Memory B cell (primary cell): Measurements from ENCODE around the gene SGMS1.
"Not testable (repeated sequence)": the region's sequence is repeated elsewhere in the genome, so short reads cannot be mapped to it uniquely, and the experiment has no call there.

ENCODE experiments used
- ATAC-seq: fragments of 150-1000 bp; cut with Tn5 transposase; 2 replicates; pipeline ENCODE4 v1.10.0; 2021; ENCODE audit warnings: low read depth, mild to moderate bottlenecking, moderate library complexity
- DNase-seq, 2 donors: peaks; one replicate each; pipeline ENCODE4 v3.0.0; 2022; ENCODE audit warnings: low spot score in 2 of 2
- H3K27ac Mint-ChIP-seq: one replicate; pipeline ENCODE4 v1.8.0; 2022; ENCODE audit warnings: mild to moderate bottlenecking, moderate library complexity, mixed read lengths
- H3K27me3 Mint-ChIP-seq: one replicate; pipeline ENCODE4 v1.8.0; 2022; ENCODE audit warnings: mixed read lengths
- H3K36me3 Mint-ChIP-seq: one replicate; pipeline ENCODE4 v1.8.0; 2022; ENCODE audit warnings: mild to moderate bottlenecking, mixed read lengths
- H3K4me1 Mint-ChIP-seq: one replicate; pipeline ENCODE4 v1.8.0; 2022; ENCODE audit warnings: mixed read lengths
- H3K4me3 Mint-ChIP-seq: one replicate; pipeline ENCODE4 v1.8.0; 2022; ENCODE audit warnings: mild to moderate bottlenecking, moderate library complexity, mixed read lengths
- H3K9me3 Mint-ChIP-seq: one replicate; pipeline ENCODE4 v1.8.0; 2022; ENCODE audit warnings: mixed read lengths

Gene SGMS1

DNA sequence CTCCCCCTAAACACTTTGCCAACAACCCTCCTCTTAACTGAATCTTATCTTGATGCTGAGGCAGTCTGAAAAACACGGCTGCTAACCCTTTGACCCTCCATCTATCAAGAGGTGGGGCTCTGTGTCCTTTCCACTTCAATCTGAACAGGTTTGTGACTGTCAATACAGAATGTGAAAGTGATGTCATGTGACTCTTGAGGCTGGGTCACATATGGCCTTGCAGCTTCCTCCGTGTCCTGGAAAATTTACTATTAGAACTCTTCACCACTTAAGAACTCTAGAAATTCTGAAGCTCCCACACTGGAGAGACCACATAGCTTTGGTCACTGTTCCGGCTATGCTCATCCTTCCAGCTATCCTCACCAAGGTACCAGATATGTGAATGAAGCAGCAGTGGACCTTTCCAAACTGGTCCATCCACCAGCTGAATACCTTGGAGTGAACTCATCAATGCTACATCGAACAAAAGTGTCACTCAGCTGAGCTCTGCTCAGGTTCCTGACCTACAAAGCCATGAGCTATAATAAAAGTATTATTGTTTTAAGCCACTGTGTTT lies 341.7 kb downstream of the SGMS1 start:
- ATAC-seq, result no peak
- no peak for DNase-seq
- Mint-ChIP-seq H3K4me1 (no peaks in the 10 kb centered on the region), H3K9me3 (no peaks in the 10 kb centered on the region), H3K4me3 (no peak overlapping the region), H3K36me3 (no peaks in the 10 kb centered on the region), H3K27ac (no peak overlapping the region), H3K27me3 (peaks cover 8% of the 10 kb centered on the region)

GRCh38 chr10:50281210-50281966 lies 342.4 kb downstream of the SGMS1 start:
- DNase-seq (no peak), ATAC-seq (no peak)
- H3K4me1 Mint-ChIP-seq, result no peaks in the 10 kb centered on the region
- no peak overlapping the region for H3K27ac Mint-ChIP-seq
- H3K27me3 Mint-ChIP-seq, result peaks cover 8% of the 10 kb centered on the region
- H3K36me3 Mint-ChIP-seq, result no peaks in the 10 kb centered on the region
- no peaks in the 10 kb centered on the region for H3K9me3 Mint-ChIP-seq
- no peak overlapping the region for H3K4me3 Mint-ChIP-seq

DNA sequence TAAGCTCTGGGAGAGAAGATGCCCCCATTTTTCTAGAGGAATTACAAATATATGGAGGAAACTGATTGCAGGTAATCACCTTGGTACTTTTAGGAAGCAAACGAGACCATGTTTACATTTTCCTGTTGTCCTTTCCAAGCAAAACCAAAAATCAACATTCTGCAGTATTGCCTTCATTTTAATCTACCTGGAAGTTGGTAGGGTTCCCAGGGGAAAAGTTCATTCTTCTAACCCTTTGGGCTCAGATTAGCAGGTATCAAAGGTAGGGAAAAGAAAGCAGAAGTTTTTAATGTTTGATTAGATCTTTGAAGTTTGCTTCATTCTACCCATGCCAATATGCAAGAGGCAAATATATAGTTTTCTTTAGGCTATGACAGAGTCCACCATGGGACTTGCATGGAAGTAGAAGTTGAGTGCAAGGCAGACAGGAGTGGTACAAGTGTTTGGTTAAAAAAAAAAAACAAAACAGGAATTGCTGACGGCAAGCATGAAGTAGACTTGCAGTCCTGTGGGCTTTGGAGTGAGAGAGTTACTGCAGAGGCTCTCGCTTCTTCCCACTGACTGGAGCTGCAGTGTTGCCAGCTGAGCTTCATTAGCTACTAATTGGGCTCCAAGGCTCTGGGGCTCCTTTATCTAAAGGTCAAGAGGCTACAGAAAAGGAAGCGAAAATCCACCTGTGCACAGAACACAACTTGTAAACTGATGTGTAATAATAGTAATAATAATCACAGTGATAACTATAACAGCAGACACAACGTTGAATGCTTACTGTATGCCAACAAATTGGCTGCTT lies 343.5 kb downstream of the SGMS1 start:
- Mint-ChIP-seq H3K4me1 (no peaks in the 10 kb centered on the region), H3K4me3 (no peak overlapping the region), H3K9me3 (no peaks in the 10 kb centered on the region), H3K27ac (no peak overlapping the region), H3K36me3 (no peaks in the 10 kb centered on the region), H3K27me3 (peaks cover 10% of the 10 kb centered on the region)
- no peak for ATAC-seq
- DNase-seq, result no peak

DNA sequence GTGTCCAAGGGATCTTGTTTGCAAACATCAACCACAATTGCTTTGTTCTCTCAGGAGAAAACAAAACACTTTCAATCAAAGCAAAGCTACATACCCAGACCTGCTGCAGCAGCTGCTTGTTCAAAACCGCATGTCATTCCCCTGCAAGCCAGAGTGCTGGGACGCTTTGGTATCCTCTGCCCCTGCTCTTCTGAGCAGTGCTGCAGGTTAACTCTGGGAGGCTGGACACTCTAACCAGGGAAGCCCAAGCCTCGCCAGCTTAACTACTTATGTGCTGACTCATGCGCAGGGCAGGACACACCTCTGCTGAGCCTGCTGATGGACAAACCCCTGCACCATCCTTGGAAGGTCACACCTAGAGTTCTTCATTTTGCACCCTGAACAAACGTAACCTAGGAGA lies 344.3 kb downstream of the SGMS1 start:
- no peaks in the 10 kb centered on the region for H3K36me3 Mint-ChIP-seq

DNA sequence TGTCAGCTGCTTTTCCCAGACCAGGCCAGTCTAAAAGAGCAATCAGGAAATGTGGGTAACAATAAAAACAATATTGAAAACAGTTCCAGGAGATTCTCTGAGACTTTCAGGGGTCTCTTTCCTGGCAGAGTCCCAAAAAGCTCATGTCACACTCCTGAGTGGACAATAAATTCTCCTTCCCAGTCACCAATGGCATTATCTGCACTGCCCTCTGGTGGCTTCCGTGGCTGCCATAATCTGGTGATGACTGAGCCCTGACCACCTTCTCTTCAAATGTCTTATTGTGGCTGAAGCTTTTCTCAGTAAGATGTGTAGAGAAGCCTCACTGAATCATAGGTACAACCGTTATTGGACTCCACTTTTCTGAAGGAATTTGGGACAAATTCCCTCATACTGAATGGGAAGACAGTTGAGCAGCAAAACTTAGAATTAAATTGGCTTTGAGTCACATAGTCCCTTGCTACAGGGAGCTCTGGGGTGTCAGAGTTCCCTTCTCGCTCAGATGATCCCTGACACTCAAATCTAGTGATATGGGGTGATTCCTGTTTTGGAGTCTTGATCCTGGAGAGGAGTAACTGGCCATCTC lies 348.0 kb downstream of the SGMS1 start:
- peak; percentile 31 to 36 for DNase-seq
- ATAC-seq, result peak; percentile 66
- Mint-ChIP-seq H3K27ac (no peak overlapping the region), H3K36me3 (no peaks in the 10 kb centered on the region), H3K4me3 (no peak overlapping the region), H3K4me1 (peaks cover 2% of the 10 kb centered on the region), H3K27me3 (peaks cover 8% of the 10 kb centered on the region), H3K9me3 (no peaks in the 10 kb centered on the region)

More for the DNA sequence above, 344.3 kb downstream of the SGMS1 start:
- no peaks in the 10 kb centered on the region for H3K9me3 Mint-ChIP-seq
- no peak overlapping the region for H3K4me3 Mint-ChIP-seq
- DNase-seq, result no peak
- H3K27ac Mint-ChIP-seq, result no peak overlapping the region
- ATAC-seq, result no peak
- H3K27me3 Mint-ChIP-seq, result peaks cover 10% of the 10 kb centered on the region
- no peaks in the 10 kb centered on the region for H3K4me1 Mint-ChIP-seq

DNA sequence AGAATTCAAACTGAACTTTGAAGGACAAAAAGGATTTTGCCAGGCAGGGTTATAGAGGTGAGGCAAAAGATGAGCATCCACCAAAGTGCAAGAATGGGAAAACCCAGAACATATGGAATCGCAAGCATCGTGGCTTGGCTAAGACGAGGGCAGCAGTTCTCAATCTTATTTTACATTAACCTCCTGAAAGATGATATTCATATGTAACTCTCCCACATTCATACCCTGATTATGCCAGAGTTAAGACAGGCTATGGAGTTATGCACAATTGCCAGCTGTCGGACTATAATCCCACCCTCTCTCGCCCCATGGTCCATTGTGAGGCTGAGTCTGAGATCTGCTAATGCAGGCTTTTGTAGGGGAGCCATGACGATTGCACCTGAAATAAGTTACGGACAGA lies 351.2 kb downstream of the SGMS1 start:
- Mint-ChIP-seq H3K27me3 (peaks cover 3% of the 10 kb centered on the region), H3K4me1 (peaks cover 2% of the 10 kb centered on the region), H3K36me3 (no peaks in the 10 kb centered on the region), H3K27ac (no peak overlapping the region), H3K4me3 (no peak overlapping the region), H3K9me3 (no peaks in the 10 kb centered on the region)
- no peak for DNase-seq
- ATAC-seq, result no peak

- Mint-ChIP-seq H3K27me3 (peaks cover 3% of the 10 kb centered on the region), H3K27ac (no peak overlapping the region), H3K4me1 (peaks cover 2% of the 10 kb centered on the region), H3K36me3 (no peaks in the 10 kb centered on the region), H3K9me3 (no peaks in the 10 kb centered on the region), H3K4me3 (no peak overlapping the region)
- DNase-seq (no peak), ATAC-seq (no peak)
Observed at GRCh38 chr10:50271564-50272250, 352.0 kb downstream of the SGMS1 start.

DNA sequence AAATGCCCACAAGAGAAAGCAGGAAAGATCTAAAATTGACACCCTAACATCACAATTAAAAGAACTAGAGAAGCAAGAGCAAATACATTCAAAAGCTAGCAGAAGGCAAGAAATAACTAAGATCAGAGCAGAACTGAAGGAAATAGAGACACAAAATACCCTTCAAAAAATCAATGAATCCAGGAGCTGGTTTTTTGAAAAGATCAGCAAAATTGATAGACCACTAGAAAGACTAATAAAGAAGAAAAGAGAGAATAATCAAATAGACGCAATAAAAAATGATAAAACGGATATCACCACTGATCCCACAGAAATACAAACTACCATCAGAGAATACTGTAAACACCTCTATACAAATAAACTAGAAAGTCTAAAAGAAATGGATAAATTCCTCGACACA lies 355.9 kb downstream of the SGMS1 start:
- not testable (repeated sequence) for H3K4me3 Mint-ChIP-seq, H3K4me1 Mint-ChIP-seq, H3K9me3 Mint-ChIP-seq, ATAC-seq, DNase-seq, H3K27me3 Mint-ChIP-seq, H3K27ac Mint-ChIP-seq
- peaks cover 10% of the 10 kb centered on the region for H3K36me3 Mint-ChIP-seq

GRCh38 chr10:50262625-50263024 lies 361.1 kb downstream of the SGMS1 start:
- Mint-ChIP-seq H3K4me1 (peaks cover 21% of the 10 kb centered on the region), H3K27ac (peak overlapping the region; percentile 19), H3K36me3 (peaks cover 10% of the 10 kb centered on the region), H3K4me3 (peak overlapping the region; percentile 78)
- ATAC-seq, H3K27me3 Mint-ChIP-seq, H3K9me3 Mint-ChIP-seq: not testable (repeated sequence)
- DNase-seq, result peak in 1 of 2 donors; percentile 22

GRCh38 chr10:50260791-50261281 lies 362.9 kb downstream of the SGMS1 start:
- peak; percentile 99 for ATAC-seq
- DNase-seq, result peak in 1 of 2 donors; percentile 36
- H3K36me3 Mint-ChIP-seq, result peaks cover 8% of the 10 kb centered on the region
- H3K4me3 Mint-ChIP-seq, result peak overlapping the region; percentile 45
- peak overlapping the region; percentile 76 for H3K27ac Mint-ChIP-seq
- H3K9me3 Mint-ChIP-seq, result peaks cover 4% of the 10 kb centered on the region
- H3K4me1 Mint-ChIP-seq, result peaks cover 21% of the 10 kb centered on the region
- H3K27me3 Mint-ChIP-seq, result peaks cover 7% of the 10 kb centered on the region
